Neural cell (in vitro differentiated cells): ENCODE measurements around the gene DUSP28. TPM values are rescaled to one million over a fixed set of nuclear protein-coding genes. Genes with fewer than 3 reads are reported as not detected.

ENCODE experiments used
- H2AFZ ChIP-seq: fragments of 200-600, 300-800 bp; sonication (generic), shearing (Covaris generic); 2 replicates; pipeline ENCODE4 v1.6.0; 2014; ENCODE audit warnings: low read depth, mild to moderate bottlenecking, antibody characterized with exemption, low read length, moderate library complexity
- H3F3A ChIP-seq: fragments of 200-600 bp; shearing (Covaris generic); 2 replicates; pipeline ENCODE4 v1.6.1; 2016; ENCODE audit warnings: mild to moderate bottlenecking, moderate library complexity, mixed read lengths, antibody characterized with exemption, low read length; ENCODE audit not compliant: insufficient read depth, poor library complexity, severe bottlenecking
- H3K27ac ChIP-seq: fragments of 200-600, 300-800 bp; sonication (generic), shearing (Covaris generic); 2 replicates; pipeline ENCODE4 v1.5.1; 2014; ENCODE audit warnings: mild to moderate bottlenecking, low read length, moderate library complexity
- H3K27me3 ChIP-seq: fragments of 300-800, 200-600 bp; sonication (generic), shearing (Covaris generic); 2 replicates; pipeline ENCODE4 v1.6.0; 2014; ENCODE audit warnings: mild to moderate bottlenecking, low read depth, low read length, moderate library complexity; ENCODE audit not compliant: insufficient read depth
- H3K36me3 ChIP-seq: fragments of 300-800, 200-600 bp; sonication (generic), shearing (Covaris generic); 2 replicates; pipeline ENCODE4 v1.5.1; 2014; ENCODE audit warnings: mild to moderate bottlenecking, antibody characterized with exemption, low read length, moderate library complexity; ENCODE audit not compliant: insufficient read depth
- H3K4me2 ChIP-seq: fragments of 300-800, 200-600 bp; sonication (generic), shearing (Covaris generic); 2 replicates; pipeline ENCODE4 v1.6.0; 2014; ENCODE audit warnings: mild to moderate bottlenecking, low read length
- H3K4me3 ChIP-seq: fragments of 300-800, 200-600 bp; sonication (generic), shearing (Covaris generic); 2 replicates; pipeline ENCODE4 v1.5.1; 2014; ENCODE audit warnings: mild to moderate bottlenecking, low read length, moderate library complexity
- H3K79me2 ChIP-seq: fragments of 200-600 bp; shearing (Covaris generic); replicated peaks from 2 replicates; pipeline ENCODE4 v1.6.0; 2014; ENCODE audit warnings: mild to moderate bottlenecking, low read length, moderate library complexity; ENCODE audit not compliant: insufficient read depth
- H3K9ac ChIP-seq: fragments of 300-800, 200-600 bp; sonication (generic), shearing (Covaris generic); 2 replicates; pipeline ENCODE4 v1.6.1; 2016; ENCODE audit warnings: mild to moderate bottlenecking, low read length, mixed read lengths
- H3K9me2 ChIP-seq: fragments of 200-600 bp; shearing (Covaris generic); 2 replicates; pipeline ENCODE4 v1.6.1; 2016; ENCODE audit warnings: mild to moderate bottlenecking, low read length, mixed read lengths; ENCODE audit not compliant: insufficient read depth
- H3K9me3 ChIP-seq: fragments of 200-600, 300-800 bp; sonication (generic), shearing (Covaris generic); 2 replicates; pipeline ENCODE4 v1.6.1; 2016; ENCODE audit warnings: mild to moderate bottlenecking, mixed run types, low read length, moderate library complexity, mixed read lengths
- H4K20me1 ChIP-seq: fragments of 200-600 bp; shearing (Covaris generic); 2 replicates; pipeline ENCODE4 v1.6.1; 2016; ENCODE audit warnings: mild to moderate bottlenecking, mixed run types; ENCODE audit not compliant: insufficient read depth
- CTCF ChIP-seq: fragments of 450-650 bp; IDR thresholded peaks from 2 replicates; pipeline ENCODE4 v1.5.1; 2014; ENCODE audit warnings: antibody characterized with exemption, mild to moderate bottlenecking, moderate library complexity; ENCODE audit not compliant: poor library complexity, severe bottlenecking
- EP300 ChIP-seq: fragments of 450-650 bp; conservative IDR thresholded peaks from 2 replicates; pipeline ENCODE4 v1.6.1; 2014; ENCODE audit warnings: antibody characterized with exemption, mild to moderate bottlenecking, moderate library complexity; ENCODE audit not compliant: poor library complexity, severe bottlenecking
- EZH2 ChIP-seq: fragments of 200-600, 300-800 bp; shearing (Covaris generic), sonication (generic); IDR thresholded peaks from 2 replicates; pipeline ENCODE4 v1.6.1; 2014; ENCODE audit warnings: antibody characterized with exemption, low read length, borderline replicate concordance, mild to moderate bottlenecking; ENCODE audit not compliant: insufficient read depth, poor library complexity, severe bottlenecking
- MXI1 ChIP-seq: fragments of 450-650 bp; conservative IDR thresholded peaks from 2 replicates; pipeline ENCODE4 v1.6.1; 2014; ENCODE audit warnings: antibody characterized with exemption, mild to moderate bottlenecking; ENCODE audit not compliant: poor library complexity, severe bottlenecking
- POLR2AphosphoS5 ChIP-seq: IDR thresholded peaks from 2 replicates; pipeline ENCODE4 v1.6.1; 2012
- RAD21 ChIP-seq: fragments of 450-650 bp; conservative IDR thresholded peaks from 2 replicates; pipeline ENCODE4 v1.6.1; 2014; ENCODE audit warnings: antibody characterized with exemption, mild to moderate bottlenecking, moderate library complexity
- REST ChIP-seq: IDR thresholded peaks from 2 replicates; pipeline ENCODE4 v1.6.1; 2012; ENCODE audit warnings: borderline replicate concordance
- TAF1 ChIP-seq: IDR thresholded peaks from 2 replicates; pipeline ENCODE4 v1.6.1; 2012; ENCODE audit warnings: low read depth
- polyA minus RNA-seq: library from RNA; depleted of rRNA, polyadenylated mRNA; stranded (reverse); fragments of >200 nt; gene quantifications from 2 replicates; pipeline ENCODE4 v1.2.3, GENCODE V29; 2014
- polyA plus RNA-seq: library from polyadenylated mRNA; depleted of rRNA; stranded (reverse); fragments of >200 nt; gene quantifications from 2 replicates; pipeline ENCODE4 v1.2.3, GENCODE V29; 2014

DUSP28 gene
- 20.3 and 26.6 TPM in 2 replicates for polyA plus RNA-seq
- polyA minus RNA-seq = 8.5 and 11.2 TPM in 2 replicates

- H3K9me3 ChIP-seq = no peaks in the 10 kb centered on the region
- H3K4me2 ChIP-seq = peak within 1 kb of the TSS; percentile 57
- H3K9ac ChIP-seq = peak within 1 kb of the TSS; percentile 91
- no peaks in the 10 kb centered on the region for H3K79me2 ChIP-seq
- H3K27ac ChIP-seq = peak within 1 kb of the TSS; percentile 92
- TF ChIP-seq MXI1 (peak; percentile 89), CTCF (no peak), EP300 (no peak), EZH2 (no peak), REST (no peak), TAF1 (no peak), POLR2AphosphoS5 (peak; percentile 54), RAD21 (no peak)
- peak within 1 kb of the TSS; percentile 91 for H3K4me3 ChIP-seq
- H3K9me2 ChIP-seq = no peaks in the 10 kb centered on the region
- no peaks in the 10 kb centered on the region for H3F3A ChIP-seq
- no peaks in the 10 kb centered on the region for H3K27me3 ChIP-seq
- H2AFZ ChIP-seq = peak within 1 kb of the TSS; percentile 40
- no peaks in the 10 kb centered on the region for H4K20me1 ChIP-seq
- no peaks in the 10 kb centered on the region for H3K36me3 ChIP-seq
Observed at GRCh38 chr2:240560084-240560479, at the start of gene DUSP28. Gene DUSP28 (plus strand): TSS chr2:240560357. CDS start chr2:240560685, 328 bp downstream.

GRCh38 chr2:240510513-240511210, 49.5 kb upstream of the DUSP28 start:
- H3K9me3 ChIP-seq = no peaks in the 10 kb centered on the region
- no peaks in the 10 kb centered on the region for H3K9me2 ChIP-seq
- H3K79me2 ChIP-seq = no peaks in the 10 kb centered on the region
- H3K36me3 ChIP-seq = no peaks in the 10 kb centered on the region
- no peak overlapping the region for H3K9ac ChIP-seq
- no peak overlapping the region for H3K4me2 ChIP-seq
- H3K27ac ChIP-seq = no peak overlapping the region
- H3F3A ChIP-seq = no peaks in the 10 kb centered on the region
- TF ChIP-seq EP300 = no peak
- no peak for TF ChIP-seq POLR2AphosphoS5
- TF ChIP-seq MXI1 = no peak
- TF ChIP-seq RAD21 = no peak
- no peak for TF ChIP-seq CTCF
- no peak overlapping the region for H2AFZ ChIP-seq
- H4K20me1 ChIP-seq = no peaks in the 10 kb centered on the region
- no peak overlapping the region for H3K4me3 ChIP-seq
- no peaks in the 10 kb centered on the region for H3K27me3 ChIP-seq
